ENCODE data around the gene AKNA.

DNA sequence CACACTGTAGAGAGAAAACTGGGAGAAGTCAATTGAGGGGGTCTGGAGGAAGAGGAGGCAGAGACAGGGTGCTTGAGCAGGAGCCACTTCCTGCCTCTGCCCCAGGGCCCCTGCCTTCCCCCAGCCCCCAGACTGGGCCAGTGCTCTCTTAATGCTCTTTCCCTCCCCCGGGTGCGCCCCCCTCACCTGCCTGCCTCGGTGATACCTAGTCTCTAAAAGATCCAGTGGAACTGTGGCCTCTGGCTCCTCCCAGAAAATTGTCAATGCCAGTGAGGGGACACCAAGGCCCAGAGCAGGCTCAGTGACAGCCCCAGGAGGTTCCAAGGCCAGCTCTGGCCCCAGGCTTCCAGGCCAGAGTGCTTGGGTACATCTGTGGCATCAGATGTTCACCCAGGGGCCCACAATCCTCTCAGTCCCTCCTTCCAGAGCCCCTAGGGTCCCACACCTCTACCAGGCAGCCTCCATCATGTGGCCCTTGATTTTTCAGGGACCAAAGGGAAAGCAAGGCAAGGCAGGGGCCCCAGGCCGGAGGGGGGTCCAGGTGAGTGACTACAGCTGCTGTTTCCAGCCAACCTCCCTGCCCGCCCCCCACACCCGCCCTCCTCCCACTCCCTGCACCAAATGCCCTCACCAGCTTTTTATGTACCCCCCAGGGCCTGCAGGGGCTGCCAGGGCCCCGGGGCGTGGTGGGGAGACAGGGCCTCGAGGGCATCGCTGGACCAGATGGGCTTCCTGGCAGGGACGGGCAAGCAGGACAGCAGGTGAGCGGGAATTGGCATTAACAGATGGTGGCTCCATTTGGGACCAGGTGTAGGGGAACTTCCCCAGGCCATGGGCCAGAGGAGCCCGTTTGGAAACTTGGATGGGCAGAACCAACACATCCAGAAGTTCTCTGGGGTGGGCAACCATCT, 98.0 kb downstream of the AKNA start:
- TF ChIP-seq, protein P1, sequence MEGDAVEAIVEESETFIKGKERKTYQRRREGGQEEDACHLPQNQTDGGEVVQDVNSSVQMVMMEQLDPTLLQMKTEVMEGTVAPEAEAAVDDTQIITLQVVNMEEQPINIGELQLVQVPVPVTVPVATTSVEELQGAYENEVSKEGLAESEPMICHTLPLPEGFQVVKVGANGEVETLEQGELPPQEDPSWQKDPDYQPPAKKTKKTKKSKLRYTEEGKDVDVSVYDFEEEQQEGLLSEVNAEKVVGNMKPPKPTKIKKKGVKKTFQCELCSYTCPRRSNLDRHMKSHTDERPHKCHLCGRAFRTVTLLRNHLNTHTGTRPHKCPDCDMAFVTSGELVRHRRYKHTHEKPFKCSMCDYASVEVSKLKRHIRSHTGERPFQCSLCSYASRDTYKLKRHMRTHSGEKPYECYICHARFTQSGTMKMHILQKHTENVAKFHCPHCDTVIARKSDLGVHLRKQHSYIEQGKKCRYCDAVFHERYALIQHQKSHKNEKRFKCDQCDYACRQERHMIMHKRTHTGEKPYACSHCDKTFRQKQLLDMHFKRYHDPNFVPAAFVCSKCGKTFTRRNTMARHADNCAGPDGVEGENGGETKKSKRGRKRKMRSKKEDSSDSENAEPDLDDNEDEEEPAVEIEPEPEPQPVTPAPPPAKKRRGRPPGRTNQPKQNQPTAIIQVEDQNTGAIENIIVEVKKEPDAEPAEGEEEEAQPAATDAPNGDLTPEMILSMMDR (IDR thresholded peaks at IDR 0.05): no peak
- no peak for TF ChIP-seq POLR2A (IDR thresholded peaks at IDR 0.05)
